ENCODE measurements around the gene HDGFL3. TPM values are rescaled to one million over a fixed set of nuclear protein-coding genes. Genes with fewer than 3 reads are reported as not detected.

Gene HDGFL3
- total RNA-seq, 2 experiments from 2014 or later, result 20.5 to 23.3 TPM

GRCh38 chr15:83078712-83079111 lies 128.9 kb downstream of the HDGFL3 start:
- Mint-ChIP-seq H3K27me3 (peaks cover 47% of the 10 kb centered on the region), H3K27ac (no peak overlapping the region), H3K36me3 (ENCODE audit: low read depth) (peaks cover 4% of the 10 kb centered on the region), H3K9me3 (peaks cover 9% of the 10 kb centered on the region), H3K4me1 (peaks cover 11% of the 10 kb centered on the region), H3K4me3 (no peak overlapping the region)
- no peak for DNase-seq
- ChIA-PET CTCF (no interaction called here), POLR2A (interaction anchor here (1.1 kb wide), 1 partner anchor 38 kb away, joined by 3 read pairs; no protein-coding TSS in a partner anchor)

Other genes starting within 250 kb of the HDGFL3 start
- 10 to 100 TPM; 24.1 TPM for gene RAMAC, start 221.6 kb downstream of the HDGFL3 start, total RNA-seq
- gene C15orf40, start 196.2 kb downstream of the HDGFL3 start, total RNA-seq, result 10 to 100 TPM; 23.8 to 25.5 TPM
- 10 to 100 TPM; 55.0 to 58.6 TPM for gene BTBD1, start 140.6 kb downstream of the HDGFL3 start, total RNA-seq
- gene TM6SF1, start 100.2 kb downstream of the HDGFL3 start, total RNA-seq, result 10 to 100 TPM; 20.4 to 22.0 TPM
- gene BNC1, start 76.8 kb upstream of the HDGFL3 start, total RNA-seq, result not detected
- not detected for gene SH3GL3, start 239.5 kb upstream of the HDGFL3 start, total RNA-seq